IMR-90 (cell line): ENCODE measurements around the gene DHRSX. TPM values are rescaled to one million over a fixed set of nuclear protein-coding genes. Genes with fewer than 3 reads are reported as not detected.

Experiments used
- ATAC-seq: fragments of 200-7000 bp; cut with Tn5 transposase; 2 replicates; pipeline ENCODE4 v1.9.1; 2020; ENCODE audit warnings: low read depth, mild to moderate bottlenecking, moderate library complexity
- BruUV-seq: library from RNA; stranded (reverse); fragments of 400-500 nt; replicated peaks from 2 replicates; lab custom pipeline; 2021; lab: Mats Ljungman, UMichigan
- CTCF ChIA-PET: fragments of 300-600 bp; formaldehyde crosslinking; extraction: SDS; loops from one replicate; lab custom pipeline; 2021; ENCODE audit warnings: antibody characterized with exemption; lab: Yijun Ruan, JAX
- POLR2A ChIA-PET: fragments of 300-600 bp; sonication (Branson Sonifier 250); formaldehyde crosslinking; loops from one replicate; lab custom pipeline; 2022; ENCODE audit warnings: antibody characterized with exemption; ENCODE audit not compliant: unreplicated experiment; lab: Charles Lee
- DNase-seq: peaks from one replicate; pipeline ENCODE4 v3.0.0; 2013
- H2AFZ ChIP-seq: replicated peaks from 2 replicates; pipeline ENCODE3; 2013; ENCODE audit warnings: low read length, mild to moderate bottlenecking; ENCODE audit not compliant: poor library complexity
- H2AK5ac ChIP-seq: 2 replicates; pipeline ENCODE4 v1.6.1; 2013; ENCODE audit warnings: low read depth, low read length, inconsistent platforms
- H2AK9ac ChIP-seq: replicated peaks from 2 replicates; pipeline ENCODE3; 2013; ENCODE audit warnings: mild to moderate bottlenecking, low read depth, low read length, moderate library complexity; ENCODE audit not compliant: poor library complexity
- H2BK120ac ChIP-seq: 2 replicates; pipeline ENCODE4 v1.6.1; 2013; ENCODE audit warnings: low read depth, low read length, inconsistent platforms
- H2BK15ac ChIP-seq: 3 replicates; pipeline ENCODE4 v1.6.1; 2013; ENCODE audit warnings: low read depth, low read length, inconsistent platforms
- H2BK20ac ChIP-seq: 2 replicates; pipeline ENCODE4 v1.6.1; 2013; ENCODE audit warnings: low read depth, mild to moderate bottlenecking, inconsistent platforms, low read length, moderate library complexity
- H2BK5ac ChIP-seq: 2 replicates; pipeline ENCODE4 v1.6.1; 2013; ENCODE audit warnings: mild to moderate bottlenecking, low read depth, low read length, inconsistent platforms; ENCODE audit not compliant: poor library complexity, severe bottlenecking
- H3K14ac ChIP-seq: replicated peaks from 2 replicates; pipeline ENCODE4 v1.6.1; 2013; ENCODE audit warnings: low read depth, low read length, inconsistent platforms
- H3K18ac ChIP-seq: 2 replicates; pipeline ENCODE4 v1.6.1; 2013; ENCODE audit warnings: low read depth, low read length, control low read depth
- H3K23ac ChIP-seq: 2 replicates; pipeline ENCODE4 v1.6.1; 2013; ENCODE audit warnings: low read depth, low read length, inconsistent platforms
- H3K27ac ChIP-seq: 2 replicates; pipeline ENCODE4 v1.5.1; 2013; ENCODE audit warnings: mild to moderate bottlenecking, control low read depth, low read length; ENCODE audit not compliant: insufficient read depth
- H3K27me3 ChIP-seq: 2 replicates; pipeline ENCODE4 v1.6.1; 2013; ENCODE audit warnings: low read length; ENCODE audit not compliant: control insufficient read depth, insufficient read depth
- H3K36me3 ChIP-seq: 2 replicates; pipeline ENCODE4 v1.6.1; 2013; ENCODE audit warnings: low read length, mixed read lengths; ENCODE audit not compliant: control insufficient read depth, insufficient read depth
- H3K4ac ChIP-seq: 2 replicates; pipeline ENCODE4 v1.6.1; 2013; ENCODE audit warnings: low read depth, low read length, inconsistent platforms
- H3K4me1 ChIP-seq: 2 replicates; pipeline ENCODE4 v1.6.1; 2013; ENCODE audit warnings: low read length, mixed read lengths; ENCODE audit not compliant: control insufficient read depth, insufficient read depth
- H3K4me2 ChIP-seq: 2 replicates; pipeline ENCODE4 v1.6.1; 2013; ENCODE audit warnings: low read depth, mild to moderate bottlenecking, control low read depth, low read length, moderate library complexity
- H3K4me3 ChIP-seq: 2 replicates; pipeline ENCODE4 v1.5.1; 2013; ENCODE audit warnings: low read depth, mild to moderate bottlenecking, control low read depth, low read length, moderate library complexity; ENCODE audit not compliant: insufficient read depth
- H3K56ac ChIP-seq: 2 replicates; pipeline ENCODE4 v1.6.1; 2013; ENCODE audit warnings: low read length, inconsistent platforms; ENCODE audit not compliant: insufficient read depth; ENCODE audit errors: extremely low read depth
- H3K79me1 ChIP-seq, 2 experiments: 2 replicates each; pipeline ENCODE4 v1.6.1; 2013; ENCODE audit warnings: low read length in 2 of 2, inconsistent platforms in 1 of 2, low read depth in 1 of 2
- H3K9ac ChIP-seq: 2 replicates; pipeline ENCODE4 v1.6.1; 2013; ENCODE audit warnings: low read depth, low read length, control low read depth
- H3K9me1 ChIP-seq: 2 replicates; pipeline ENCODE4 v1.6.1; 2013; ENCODE audit warnings: low read length, inconsistent platforms; ENCODE audit not compliant: insufficient read depth
- H3K9me3 ChIP-seq: 2 replicates; pipeline ENCODE4 v1.6.1; 2013; ENCODE audit warnings: low read length; ENCODE audit not compliant: control insufficient read depth, insufficient read depth
- H4K20me1 ChIP-seq: 2 replicates; pipeline ENCODE4 v1.6.1; 2013; ENCODE audit warnings: low read length, inconsistent platforms; ENCODE audit not compliant: insufficient read depth
- H4K5ac ChIP-seq: 2 replicates; pipeline ENCODE4 v1.6.1; 2013; ENCODE audit warnings: mild to moderate bottlenecking, low read depth, low read length, control low read depth
- H4K8ac ChIP-seq, 2 experiments: 2 replicates each; pipeline ENCODE4 v1.6.1; 2013; ENCODE audit warnings: low read depth in 2 of 2, low read length in 2 of 2, control low read depth in 1 of 2, inconsistent platforms in 1 of 2
- H4K91ac ChIP-seq: 2 replicates; pipeline ENCODE4 v1.6.1; 2013; ENCODE audit warnings: low read depth, low read length, inconsistent platforms; ENCODE audit not compliant: insufficient read depth
- BHLHE40 ChIP-seq: fragments of 150-350 bp; IDR thresholded peaks from 2 replicates; pipeline ENCODE4 v1.6.1; 2016; ENCODE audit warnings: mild to moderate bottlenecking, low read depth, low read length
- CHD1 ChIP-seq: IDR thresholded peaks from 2 replicates; pipeline ENCODE4 v1.6.1; 2012; ENCODE audit warnings: low read depth, low read length, improper control_type of control experiment
- MAFK ChIP-seq: IDR thresholded peaks from 2 replicates; pipeline ENCODE4 v1.6.1; 2012; ENCODE audit warnings: low read depth, low read length, improper control_type of control experiment
- NFE2L2 ChIP-seq: fragments of 150-350 bp; IDR thresholded peaks from 2 replicates; pipeline ENCODE4 v1.6.1; 2016; ENCODE audit warnings: low read depth, mild to moderate bottlenecking, low read length
- SMC3 ChIP-seq: fragments of 150-350 bp; IDR thresholded peaks from 2 replicates; pipeline ENCODE4 v1.6.1; 2016; ENCODE audit warnings: low read depth, mild to moderate bottlenecking, antibody characterized with exemption, low read length, moderate library complexity
- WGBS, 2 experiments: methylation state at CpG; one replicate each; pipeline versions ENCODE4 v1.1.5 to v1.1.7; 2013; ENCODE audit warnings: missing lambda C conversion rate in 2 of 2; ENCODE audit not compliant: insufficient read length in 1 of 2; ENCODE audit errors: extremely low coverage in 2 of 2; 5-methylcytosine and 5-hydroxymethylcytosine counted together
- dilution Hi-C: fragments of 300-500 bp; cut with HindIII; formaldehyde crosslinking; loops from one replicate; pipeline ENCODE4 v1.14.3; 2018; ENCODE audit warnings: low sequenced_read_pairs; ENCODE audit not compliant: unreplicated experiment
- in situ Hi-C: fragments of 300-500 bp; cut with MboI; formaldehyde crosslinking; loops from 3 replicates; pipeline ENCODE4 v1.14.3; 2019; ENCODE audit warnings: low sequenced_read_pairs, inconsistent platforms, mixed read lengths
- intact Hi-C: fragments of 100-400 bp; cut with micrococcal nuclease; formaldehyde crosslinking; loops from 2 replicates; pipeline ENCODE4 v1.10.0; 2022
- polyA plus RNA-seq, 3 experiments: library from polyadenylated mRNA; depleted of rRNA; stranded (reverse); fragments of >200 nt; gene quantifications; 2 replicates each; pipeline ENCODE4 v1.2.3, GENCODE V29; 2012; ENCODE audit warnings: low replicate concordance in 1 of 3
- total RNA-seq: library from RNA; depleted of rRNA; stranded (reverse); fragments of >200 nt; gene quantifications from 2 replicates; pipeline ENCODE4 v1.2.3, GENCODE V29; 2012
- TF ChIP-seq, protein P1 (sequence below): fragments of 150-350 bp; IDR thresholded peaks from 2 replicates; pipeline ENCODE4 v1.6.1; 2016; ENCODE audit warnings: low read depth, mild to moderate bottlenecking, low read length, moderate library complexity, borderline replicate concordance

DHRSX gene
- total and polyA plus RNA-seq, 2 of the 4 experiments (the other 2 are of a cell fraction), result 26.2 to 38.0 TPM

DNA sequence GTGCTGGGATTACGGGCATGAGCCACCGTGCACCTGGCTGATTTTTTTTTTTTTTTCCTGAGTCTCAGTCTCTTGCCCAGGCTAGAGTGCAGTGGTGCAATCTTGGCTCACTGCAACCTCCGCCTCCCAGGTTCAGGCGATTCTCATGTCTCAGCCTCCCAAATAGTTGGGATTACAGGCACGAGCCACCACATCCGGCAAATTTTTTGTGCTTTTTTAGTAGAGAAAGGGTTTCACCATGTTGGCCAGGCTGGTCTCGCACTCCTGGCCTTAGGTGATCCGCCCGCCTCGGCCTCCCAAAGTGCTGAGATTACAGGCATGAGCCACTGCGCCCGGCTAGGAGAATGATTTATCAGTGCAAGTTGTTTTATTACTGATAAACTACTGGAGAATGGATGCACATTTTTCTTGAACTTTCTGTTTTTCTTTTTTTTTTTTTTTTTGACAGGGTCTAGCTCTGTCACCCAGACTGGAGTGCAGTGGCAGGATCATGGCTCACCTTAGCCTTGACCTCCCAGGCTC lies 39.7 kb upstream of the DHRSX start:
- Histone ChIP-seq H3K18ac (no peak overlapping the region), H3K23ac (no peak overlapping the region), H2AFZ (no peak overlapping the region), H3K79me1 (no peaks in the 10 kb centered on the region), H3K27me3 (peaks cover 5% of the 10 kb centered on the region; the same call in 1 of the 2 replicates), H4K20me1 (no peaks in the 10 kb centered on the region), H3K14ac (no peak overlapping the region), H2BK15ac (no peak overlapping the region), H3K4me3 (no peak overlapping the region), H3K36me3 (no peaks in the 10 kb centered on the region), H3K9ac (no peak overlapping the region), H2BK120ac (no peak overlapping the region), H2AK9ac (no peak overlapping the region), H3K56ac (no peak overlapping the region), H3K9me1 (no peaks in the 10 kb centered on the region), H2BK5ac (no peak overlapping the region), H4K8ac (no peak overlapping the region), H3K4ac (no peak overlapping the region), H3K9me3 (peaks cover 2% of the 10 kb centered on the region; the same call in 1 of the 2 replicates), H3K4me2 (no peak overlapping the region), H2BK20ac (no peak overlapping the region), H2AK5ac (no peak overlapping the region), H3K27ac (no peak overlapping the region), H4K5ac (no peak overlapping the region), H4K91ac (no peak overlapping the region), H3K4me1 (no peaks in the 10 kb centered on the region)
- TF ChIP-seq MAFK (no peak), NFE2L2 (no peak), SMC3 (no peak), BHLHE40 (no peak), CHD1 (no peak)
- TF ChIP-seq, protein P1, sequence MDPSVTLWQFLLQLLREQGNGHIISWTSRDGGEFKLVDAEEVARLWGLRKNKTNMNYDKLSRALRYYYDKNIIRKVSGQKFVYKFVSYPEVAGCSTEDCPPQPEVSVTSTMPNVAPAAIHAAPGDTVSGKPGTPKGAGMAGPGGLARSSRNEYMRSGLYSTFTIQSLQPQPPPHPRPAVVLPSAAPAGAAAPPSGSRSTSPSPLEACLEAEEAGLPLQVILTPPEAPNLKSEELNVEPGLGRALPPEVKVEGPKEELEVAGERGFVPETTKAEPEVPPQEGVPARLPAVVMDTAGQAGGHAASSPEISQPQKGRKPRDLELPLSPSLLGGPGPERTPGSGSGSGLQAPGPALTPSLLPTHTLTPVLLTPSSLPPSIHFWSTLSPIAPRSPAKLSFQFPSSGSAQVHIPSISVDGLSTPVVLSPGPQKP, result no peak
- CTCF ChIA-PET, result no interaction called here
- no peak for DNase-seq
- no peak for ATAC-seq
- dilution Hi-C loops (no loop called here), in situ Hi-C loops (no loop called here), intact Hi-C loops (no loop called here)
- BruUV-seq, result no TSS peak
- WGBS, 2 experiments, result 87% methylated on average over 3 of the region's 12 CpGs; no CpG with 5 or more reads in 1 of the 2 experiments
- POLR2A ChIA-PET, result no interaction called here
